ENCODE results near the gene CCDC3. TPM values are rescaled to one million over a fixed set of nuclear protein-coding genes. Genes with fewer than 3 reads are reported as not detected.

CCDC3 gene
- polyA plus RNA-seq, 1 of the 3 experiments (the other 2 are of a cell fraction) = 0.02 TPM

DNA sequence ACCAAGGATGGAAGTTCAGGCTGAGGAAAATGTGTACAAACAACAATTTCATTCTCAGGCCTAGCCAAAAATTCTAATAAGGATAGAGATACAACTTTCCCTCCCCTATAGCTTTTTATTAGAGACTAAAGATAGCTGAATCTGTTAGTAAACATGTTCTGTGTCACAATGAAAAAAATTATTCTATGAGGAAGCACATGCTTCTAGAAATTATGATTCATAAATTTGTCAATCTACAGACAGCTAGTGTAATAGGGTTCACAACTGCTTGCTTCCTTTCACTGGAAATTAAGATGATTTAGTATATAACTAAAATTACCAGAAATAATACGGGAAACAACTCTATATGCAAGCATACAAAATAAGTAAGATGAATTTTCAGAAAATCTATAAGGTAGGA lies 56.6 kb downstream of the CCDC3 start:
- no peaks in the 10 kb centered on the region for H3K36me3 ChIP-seq (replicated peaks in 1 of 2; ENCODE audit: control insufficient read depth in 1 of 2, insufficient read depth in 2 of 2, low read length in 1 of 2)
- no peaks in the 10 kb centered on the region for H3K4me1 ChIP-seq (ENCODE audit: control insufficient read depth in 1 of 2, insufficient read depth in 2 of 2, low read depth in 1 of 2, low read length in 1 of 2)
- DNase-seq = no peak
- H4K20me1 ChIP-seq (ENCODE audit: insufficient read depth) = no peaks in the 10 kb centered on the region
- H3K79me2 ChIP-seq (ENCODE audit: insufficient read depth) = no peaks in the 10 kb centered on the region
- 23% methylated on average over 1 of the region's 1 CpG for WGBS (ENCODE audit: low lambda C conversion rate)
- H3K4me2 ChIP-seq = no peak overlapping the region
- ChIA-PET CTCF (interaction anchor here (0.6 to 0.9 kb wide), 2 partner anchors 36 to 111 kb away, joined by 3 read pairs; no protein-coding TSS in a partner anchor), POLR2A (no interaction called here)
- no peak overlapping the region for H3K9ac ChIP-seq
- H3K4me3 ChIP-seq (ENCODE audit: low read depth in 2 of 2, low read length in 1 of 2) = no peak overlapping the region
- no peaks in the 10 kb centered on the region for H3K9me3 ChIP-seq
- H3K27ac ChIP-seq (ENCODE audit: low read depth in 2 of 2, low read length in 1 of 2) = no peak overlapping the region
- no peaks in the 10 kb centered on the region for H3K9me2 ChIP-seq
- no peaks in the 10 kb centered on the region for H3F3A ChIP-seq (replicated peaks; ENCODE audit: insufficient read depth)
- no peaks in the 10 kb centered on the region for H3K27me3 ChIP-seq (ENCODE audit: insufficient read depth)
- TF ChIP-seq RCOR1 (IDR thresholded peaks at IDR 0.05; ENCODE audit: low read length) = no peak
- TF ChIP-seq, protein P1, sequence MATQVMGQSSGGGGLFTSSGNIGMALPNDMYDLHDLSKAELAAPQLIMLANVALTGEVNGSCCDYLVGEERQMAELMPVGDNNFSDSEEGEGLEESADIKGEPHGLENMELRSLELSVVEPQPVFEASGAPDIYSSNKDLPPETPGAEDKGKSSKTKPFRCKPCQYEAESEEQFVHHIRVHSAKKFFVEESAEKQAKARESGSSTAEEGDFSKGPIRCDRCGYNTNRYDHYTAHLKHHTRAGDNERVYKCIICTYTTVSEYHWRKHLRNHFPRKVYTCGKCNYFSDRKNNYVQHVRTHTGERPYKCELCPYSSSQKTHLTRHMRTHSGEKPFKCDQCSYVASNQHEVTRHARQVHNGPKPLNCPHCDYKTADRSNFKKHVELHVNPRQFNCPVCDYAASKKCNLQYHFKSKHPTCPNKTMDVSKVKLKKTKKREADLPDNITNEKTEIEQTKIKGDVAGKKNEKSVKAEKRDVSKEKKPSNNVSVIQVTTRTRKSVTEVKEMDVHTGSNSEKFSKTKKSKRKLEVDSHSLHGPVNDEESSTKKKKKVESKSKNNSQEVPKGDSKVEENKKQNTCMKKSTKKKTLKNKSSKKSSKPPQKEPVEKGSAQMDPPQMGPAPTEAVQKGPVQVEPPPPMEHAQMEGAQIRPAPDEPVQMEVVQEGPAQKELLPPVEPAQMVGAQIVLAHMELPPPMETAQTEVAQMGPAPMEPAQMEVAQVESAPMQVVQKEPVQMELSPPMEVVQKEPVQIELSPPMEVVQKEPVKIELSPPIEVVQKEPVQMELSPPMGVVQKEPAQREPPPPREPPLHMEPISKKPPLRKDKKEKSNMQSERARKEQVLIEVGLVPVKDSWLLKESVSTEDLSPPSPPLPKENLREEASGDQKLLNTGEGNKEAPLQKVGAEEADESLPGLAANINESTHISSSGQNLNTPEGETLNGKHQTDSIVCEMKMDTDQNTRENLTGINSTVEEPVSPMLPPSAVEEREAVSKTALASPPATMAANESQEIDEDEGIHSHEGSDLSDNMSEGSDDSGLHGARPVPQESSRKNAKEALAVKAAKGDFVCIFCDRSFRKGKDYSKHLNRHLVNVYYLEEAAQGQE (IDR thresholded peaks at IDR 0.05; ENCODE audit: low read depth, low read length) = no peak
- TF ChIP-seq TAF1 (IDR thresholded peaks at IDR 0.05; ENCODE audit: borderline replicate concordance, low read depth, low read length) = no peak
- no peak for TF ChIP-seq YY1 (IDR thresholded peaks at IDR 0.05; ENCODE audit: low read depth)
- no peak for TF ChIP-seq FOXJ3 (CRISPR knock-in tag; IDR thresholded peaks at IDR 0.05)
- TF ChIP-seq, protein P2, sequence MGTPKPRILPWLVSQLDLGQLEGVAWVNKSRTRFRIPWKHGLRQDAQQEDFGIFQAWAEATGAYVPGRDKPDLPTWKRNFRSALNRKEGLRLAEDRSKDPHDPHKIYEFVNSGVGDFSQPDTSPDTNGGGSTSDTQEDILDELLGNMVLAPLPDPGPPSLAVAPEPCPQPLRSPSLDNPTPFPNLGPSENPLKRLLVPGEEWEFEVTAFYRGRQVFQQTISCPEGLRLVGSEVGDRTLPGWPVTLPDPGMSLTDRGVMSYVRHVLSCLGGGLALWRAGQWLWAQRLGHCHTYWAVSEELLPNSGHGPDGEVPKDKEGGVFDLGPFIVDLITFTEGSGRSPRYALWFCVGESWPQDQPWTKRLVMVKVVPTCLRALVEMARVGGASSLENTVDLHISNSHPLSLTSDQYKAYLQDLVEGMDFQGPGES (IDR thresholded peaks at IDR 0.05; ENCODE audit: low read depth, low read length) = no peak
- no peak for TF ChIP-seq CHD2 (IDR thresholded peaks at IDR 0.05; ENCODE audit: low read length, partially characterized antibody)
- no peak for TF ChIP-seq RAD21 (IDR thresholded peaks at IDR 0.05; ENCODE audit: low read length)
- TF ChIP-seq MXI1 (IDR thresholded peaks at IDR 0.05; ENCODE audit: low read depth, low read length) = no peak
- TF ChIP-seq, protein P3, sequence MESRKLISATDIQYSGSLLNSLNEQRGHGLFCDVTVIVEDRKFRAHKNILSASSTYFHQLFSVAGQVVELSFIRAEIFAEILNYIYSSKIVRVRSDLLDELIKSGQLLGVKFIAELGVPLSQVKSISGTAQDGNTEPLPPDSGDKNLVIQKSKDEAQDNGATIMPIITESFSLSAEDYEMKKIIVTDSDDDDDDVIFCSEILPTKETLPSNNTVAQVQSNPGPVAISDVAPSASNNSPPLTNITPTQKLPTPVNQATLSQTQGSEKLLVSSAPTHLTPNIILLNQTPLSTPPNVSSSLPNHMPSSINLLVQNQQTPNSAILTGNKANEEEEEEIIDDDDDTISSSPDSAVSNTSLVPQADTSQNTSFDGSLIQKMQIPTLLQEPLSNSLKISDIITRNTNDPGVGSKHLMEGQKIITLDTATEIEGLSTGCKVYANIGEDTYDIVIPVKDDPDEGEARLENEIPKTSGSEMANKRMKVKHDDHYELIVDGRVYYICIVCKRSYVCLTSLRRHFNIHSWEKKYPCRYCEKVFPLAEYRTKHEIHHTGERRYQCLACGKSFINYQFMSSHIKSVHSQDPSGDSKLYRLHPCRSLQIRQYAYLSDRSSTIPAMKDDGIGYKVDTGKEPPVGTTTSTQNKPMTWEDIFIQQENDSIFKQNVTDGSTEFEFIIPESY (IDR thresholded peaks at IDR 0.05; ENCODE audit: borderline replicate concordance, low read depth) = no peak
- TF ChIP-seq, protein P4, sequence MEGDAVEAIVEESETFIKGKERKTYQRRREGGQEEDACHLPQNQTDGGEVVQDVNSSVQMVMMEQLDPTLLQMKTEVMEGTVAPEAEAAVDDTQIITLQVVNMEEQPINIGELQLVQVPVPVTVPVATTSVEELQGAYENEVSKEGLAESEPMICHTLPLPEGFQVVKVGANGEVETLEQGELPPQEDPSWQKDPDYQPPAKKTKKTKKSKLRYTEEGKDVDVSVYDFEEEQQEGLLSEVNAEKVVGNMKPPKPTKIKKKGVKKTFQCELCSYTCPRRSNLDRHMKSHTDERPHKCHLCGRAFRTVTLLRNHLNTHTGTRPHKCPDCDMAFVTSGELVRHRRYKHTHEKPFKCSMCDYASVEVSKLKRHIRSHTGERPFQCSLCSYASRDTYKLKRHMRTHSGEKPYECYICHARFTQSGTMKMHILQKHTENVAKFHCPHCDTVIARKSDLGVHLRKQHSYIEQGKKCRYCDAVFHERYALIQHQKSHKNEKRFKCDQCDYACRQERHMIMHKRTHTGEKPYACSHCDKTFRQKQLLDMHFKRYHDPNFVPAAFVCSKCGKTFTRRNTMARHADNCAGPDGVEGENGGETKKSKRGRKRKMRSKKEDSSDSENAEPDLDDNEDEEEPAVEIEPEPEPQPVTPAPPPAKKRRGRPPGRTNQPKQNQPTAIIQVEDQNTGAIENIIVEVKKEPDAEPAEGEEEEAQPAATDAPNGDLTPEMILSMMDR (IDR thresholded peaks at IDR 0.05) = no peak
- TF ChIP-seq FOSL2 (IDR thresholded peaks at IDR 0.05; ENCODE audit: borderline replicate concordance, low read depth) = no peak
- TF ChIP-seq, protein P5, sequence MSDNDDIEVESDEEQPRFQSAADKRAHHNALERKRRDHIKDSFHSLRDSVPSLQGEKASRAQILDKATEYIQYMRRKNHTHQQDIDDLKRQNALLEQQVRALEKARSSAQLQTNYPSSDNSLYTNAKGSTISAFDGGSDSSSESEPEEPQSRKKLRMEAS (IDR thresholded peaks at IDR 0.05; ENCODE audit: low read depth) = no peak
- no peak for TF ChIP-seq MEF2A (IDR thresholded peaks at IDR 0.05; ENCODE audit: borderline replicate concordance, low read depth)
- TF ChIP-seq RFX5 (IDR thresholded peaks at IDR 0.05; ENCODE audit: low read length) = no peak
- TF ChIP-seq, protein P6, sequence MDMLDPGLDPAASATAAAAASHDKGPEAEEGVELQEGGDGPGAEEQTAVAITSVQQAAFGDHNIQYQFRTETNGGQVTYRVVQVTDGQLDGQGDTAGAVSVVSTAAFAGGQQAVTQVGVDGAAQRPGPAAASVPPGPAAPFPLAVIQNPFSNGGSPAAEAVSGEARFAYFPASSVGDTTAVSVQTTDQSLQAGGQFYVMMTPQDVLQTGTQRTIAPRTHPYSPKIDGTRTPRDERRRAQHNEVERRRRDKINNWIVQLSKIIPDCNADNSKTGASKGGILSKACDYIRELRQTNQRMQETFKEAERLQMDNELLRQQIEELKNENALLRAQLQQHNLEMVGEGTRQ (IDR thresholded peaks at IDR 0.05; ENCODE audit: borderline replicate concordance, low read depth, low read length) = no peak
- TF ChIP-seq JUND (IDR thresholded peaks at IDR 0.05) = no peak
- TF ChIP-seq TCF12 (IDR thresholded peaks at IDR 0.05) = no peak
- TF ChIP-seq GABPA (IDR thresholded peaks at IDR 0.05; ENCODE audit: low read depth) = no peak
- H2AFZ ChIP-seq (ENCODE audit: low read depth) = no peak overlapping the region

All from SK-N-SH (cell line).